ENCODE data around the gene EEA1.

DNA sequence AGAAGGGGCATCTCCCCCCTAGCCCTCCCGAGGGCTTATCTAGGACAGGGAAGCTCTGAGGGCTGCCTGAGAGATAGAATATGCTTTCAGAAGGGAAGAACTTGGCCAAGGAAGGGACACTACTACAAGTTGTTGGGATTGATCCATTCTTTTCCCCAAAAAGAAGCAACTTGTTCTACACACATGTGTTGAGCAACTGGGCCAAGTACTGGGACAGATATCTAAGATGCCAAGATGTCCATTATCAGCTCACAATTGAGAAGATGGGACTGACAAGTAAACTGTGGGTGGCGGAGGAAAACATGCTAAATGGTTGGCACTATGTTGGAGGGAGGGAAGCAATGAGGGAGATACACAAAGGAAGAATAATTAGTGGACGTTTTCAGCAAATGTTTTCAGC, 195.4 kb downstream of the EEA1 start:
- TF ChIP-seq POLR2A (IDR thresholded peaks at IDR 0.05) (no peak), POLR2AphosphoS5 (IDR thresholded peaks at IDR 0.05; ENCODE audit: insufficient read depth in 1 of 2, low read depth in 1 of 2) (no peak)
- TF ChIP-seq, protein P1, sequence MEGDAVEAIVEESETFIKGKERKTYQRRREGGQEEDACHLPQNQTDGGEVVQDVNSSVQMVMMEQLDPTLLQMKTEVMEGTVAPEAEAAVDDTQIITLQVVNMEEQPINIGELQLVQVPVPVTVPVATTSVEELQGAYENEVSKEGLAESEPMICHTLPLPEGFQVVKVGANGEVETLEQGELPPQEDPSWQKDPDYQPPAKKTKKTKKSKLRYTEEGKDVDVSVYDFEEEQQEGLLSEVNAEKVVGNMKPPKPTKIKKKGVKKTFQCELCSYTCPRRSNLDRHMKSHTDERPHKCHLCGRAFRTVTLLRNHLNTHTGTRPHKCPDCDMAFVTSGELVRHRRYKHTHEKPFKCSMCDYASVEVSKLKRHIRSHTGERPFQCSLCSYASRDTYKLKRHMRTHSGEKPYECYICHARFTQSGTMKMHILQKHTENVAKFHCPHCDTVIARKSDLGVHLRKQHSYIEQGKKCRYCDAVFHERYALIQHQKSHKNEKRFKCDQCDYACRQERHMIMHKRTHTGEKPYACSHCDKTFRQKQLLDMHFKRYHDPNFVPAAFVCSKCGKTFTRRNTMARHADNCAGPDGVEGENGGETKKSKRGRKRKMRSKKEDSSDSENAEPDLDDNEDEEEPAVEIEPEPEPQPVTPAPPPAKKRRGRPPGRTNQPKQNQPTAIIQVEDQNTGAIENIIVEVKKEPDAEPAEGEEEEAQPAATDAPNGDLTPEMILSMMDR (IDR thresholded peaks at IDR 0.05): no peak

Measured in vagina (tissue), 2 donors.